DMS153 treated with DMSO at 0.1 percent for 48 hours (cell line): ENCODE data around the gene KCNJ4.

Experiments
- DNase-seq: peaks from one replicate; lab custom pipeline; 2025; ENCODE audit not compliant: unreplicated experiment; lab: John Stamatoyannopoulos, UW

KCNJ4 gene

DNA sequence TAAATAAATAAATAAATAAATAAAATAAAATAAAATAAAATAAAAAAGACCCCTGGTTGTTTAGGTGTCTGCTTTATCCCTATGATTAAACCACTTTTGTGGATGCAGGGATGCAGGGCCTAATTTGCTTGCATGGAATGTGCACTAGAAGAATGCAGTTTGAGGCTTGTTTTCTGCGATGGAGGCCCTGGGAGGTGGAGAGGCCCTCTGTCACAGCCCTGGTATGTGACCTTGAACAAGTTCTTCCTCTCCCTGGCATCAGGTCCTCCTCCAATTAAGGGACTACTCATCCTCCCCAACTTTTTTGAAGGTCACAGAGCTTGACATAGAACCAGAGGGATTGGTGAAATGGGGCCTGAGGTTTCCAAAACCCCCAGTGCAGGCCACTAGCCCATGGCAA is 22.7 kb downstream of the KCNJ4 start:
- DNase-seq = no peak

DNA sequence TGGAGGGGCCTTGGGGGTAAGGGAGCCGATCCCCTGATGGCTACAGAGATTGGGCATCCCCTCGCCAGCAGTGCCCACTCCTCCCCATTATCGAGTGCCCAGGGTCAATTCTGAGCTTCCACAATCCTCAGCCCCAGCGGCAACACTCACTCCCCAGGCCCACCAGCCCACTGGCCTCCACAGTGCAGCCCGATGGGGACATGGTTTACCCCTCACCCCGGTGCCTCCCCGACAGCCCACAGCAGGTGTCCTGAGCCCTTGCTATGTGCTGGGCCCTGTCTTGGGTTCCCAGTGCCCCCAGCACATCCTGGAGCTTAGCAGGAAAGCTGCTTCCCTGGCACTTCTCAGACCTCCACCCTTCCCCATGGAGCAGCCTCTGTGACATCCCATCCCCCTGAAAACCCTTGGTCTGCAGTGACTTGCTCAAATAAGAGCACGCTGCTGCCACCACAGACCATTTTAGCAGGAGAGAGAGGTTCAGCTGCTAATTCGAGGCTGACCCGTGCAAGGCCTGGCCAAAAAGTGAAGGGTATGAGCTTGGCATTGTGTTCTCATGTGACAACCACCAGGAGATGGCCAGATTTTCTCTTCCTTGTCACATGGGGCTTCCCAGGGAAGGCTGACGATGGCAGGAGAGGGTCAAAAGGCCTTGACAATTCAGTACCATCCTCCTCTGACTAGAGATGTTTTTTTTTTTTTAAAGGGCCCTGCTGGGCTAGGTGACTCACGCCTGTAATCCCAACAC is 23.6 kb downstream of the KCNJ4 start:
- no peak for DNase-seq

DNA sequence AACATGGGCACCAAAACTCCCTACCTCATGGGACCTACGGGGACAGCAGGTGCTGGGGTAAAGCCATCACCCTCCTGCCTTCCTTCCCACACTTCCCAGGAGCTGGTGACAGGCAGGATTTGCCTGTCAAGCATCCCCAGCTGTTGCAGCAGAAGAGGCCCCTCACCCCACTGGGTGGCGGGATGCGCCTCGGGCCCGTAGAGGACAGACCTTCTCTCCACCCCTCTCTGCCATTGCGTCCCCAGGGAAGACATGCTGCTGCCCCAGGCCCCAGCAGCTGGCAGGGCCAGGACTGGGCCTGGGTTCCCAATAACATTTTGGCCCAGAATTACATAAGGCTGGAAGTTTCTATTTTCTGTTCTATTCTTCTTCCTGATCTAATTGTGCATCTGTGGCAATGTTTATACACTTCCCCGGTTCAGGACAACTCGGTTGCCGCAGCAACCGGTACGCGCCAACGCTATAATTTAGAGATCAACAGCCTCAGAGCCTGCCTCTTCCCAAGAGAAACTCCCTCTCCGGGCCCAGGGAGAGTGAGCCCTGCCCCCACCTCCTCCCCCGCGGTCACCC is 25.4 kb downstream of the KCNJ4 start:
- no peak for DNase-seq

DNA sequence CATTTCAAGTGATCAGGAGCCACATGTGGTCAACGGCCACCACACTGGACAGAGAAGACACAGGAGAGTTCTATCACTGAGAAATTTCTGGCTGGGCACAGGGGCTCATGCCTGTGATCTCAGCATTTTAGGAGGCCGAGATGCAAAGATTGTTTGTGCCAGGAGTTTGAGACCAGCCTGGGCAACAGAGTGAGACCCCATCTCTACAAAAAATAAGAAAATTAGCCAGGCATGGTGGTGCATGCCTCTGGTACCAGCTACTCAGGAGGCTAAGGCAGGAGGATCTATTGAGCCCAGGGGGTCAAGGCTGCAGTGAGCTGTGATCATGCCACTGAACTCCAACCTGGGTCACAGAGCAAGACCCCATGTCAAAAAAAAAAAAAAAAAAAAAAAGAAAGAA is 26.3 kb downstream of the KCNJ4 start:
- no peak for DNase-seq

DNA sequence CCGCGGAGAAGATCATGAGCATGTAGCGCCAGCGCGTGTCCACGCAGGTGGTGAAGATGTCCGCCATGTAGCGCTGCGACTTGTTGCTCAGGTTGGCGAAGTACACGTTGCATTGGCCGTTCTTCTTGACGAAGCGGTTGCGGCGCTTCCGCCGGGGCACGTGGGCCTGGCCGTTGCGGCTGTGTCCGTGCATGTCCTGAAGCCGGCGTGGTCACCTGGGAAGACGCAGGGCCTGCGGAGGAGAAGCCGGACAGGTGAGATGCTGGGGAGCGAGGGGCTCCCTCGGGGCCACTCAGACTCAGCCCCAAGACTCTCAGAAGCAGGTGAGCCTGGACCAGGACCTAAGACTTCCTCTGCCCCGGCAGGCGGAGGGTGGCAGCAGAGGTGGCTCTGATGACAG is 27.1 kb downstream of the KCNJ4 start:
- DNase-seq = no peak

DNA sequence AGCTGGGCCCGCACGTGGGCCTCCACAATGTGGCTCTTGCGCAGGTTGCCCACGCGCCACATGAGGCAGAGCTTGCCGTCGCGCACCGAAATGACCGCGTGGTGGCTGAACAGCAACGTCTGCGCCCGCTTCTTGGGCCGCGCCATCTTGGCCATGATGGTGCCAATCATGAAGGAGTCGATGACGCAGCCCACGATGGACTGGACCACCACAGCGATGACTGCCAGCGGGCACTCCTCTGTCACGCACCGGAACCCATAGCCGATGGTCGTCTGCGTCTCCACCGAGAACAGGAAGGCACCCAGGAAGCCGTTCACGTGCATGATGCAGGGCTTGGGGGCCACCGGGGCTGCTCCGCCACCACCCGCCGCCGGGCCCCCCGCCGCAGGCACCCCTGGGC is 27.5 kb downstream of the KCNJ4 start:
- no peak for DNase-seq

DNA sequence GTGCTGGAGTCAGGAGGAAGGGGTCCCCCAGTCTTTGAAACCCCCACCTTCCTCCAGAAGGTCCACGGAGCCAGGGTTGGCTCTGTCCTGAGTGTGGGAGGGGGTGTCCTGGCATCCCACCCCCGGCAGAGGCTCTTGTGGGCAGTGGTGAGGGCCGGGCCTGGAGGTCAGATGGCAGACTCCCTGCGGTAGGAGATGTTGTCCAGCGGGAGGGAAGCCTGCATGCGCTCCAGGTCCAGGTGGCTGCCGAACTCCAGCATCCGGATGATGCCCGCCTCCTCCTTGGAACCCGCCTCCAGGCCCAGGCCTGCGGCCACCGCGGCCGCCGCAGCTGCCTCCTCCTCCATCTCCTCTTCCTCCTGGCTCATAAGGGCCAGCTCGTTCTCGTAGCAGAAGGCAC is 28.4 kb downstream of the KCNJ4 start:
- DNase-seq = no peak

DNA sequence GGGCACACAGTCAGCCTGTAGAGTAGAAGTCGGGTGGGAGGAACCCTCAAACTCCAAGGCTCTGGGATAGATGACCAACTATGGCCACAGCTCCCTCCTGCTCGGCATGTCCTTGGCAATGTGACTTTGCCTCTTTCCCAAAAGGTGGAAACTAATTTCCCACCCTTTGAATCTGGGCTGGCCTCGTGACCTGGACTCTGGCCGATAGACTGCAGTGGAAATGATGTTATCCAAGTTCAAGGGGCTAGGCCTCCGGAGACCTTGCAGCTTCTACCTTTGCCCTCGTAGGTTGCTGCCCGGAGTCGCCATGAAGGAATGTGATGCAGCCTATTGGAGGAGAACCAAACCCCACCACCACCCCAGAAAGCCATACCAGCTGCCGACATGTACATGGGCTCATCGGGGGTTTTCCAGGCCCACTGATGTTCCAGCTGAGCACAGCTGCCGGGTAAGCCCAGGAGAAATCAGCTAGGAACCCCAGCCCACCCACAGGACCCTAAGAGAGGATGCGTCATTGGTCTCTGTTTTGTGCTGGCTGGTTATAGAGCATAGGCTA is 30.4 kb downstream of the KCNJ4 start:
- no peak for DNase-seq

DNA sequence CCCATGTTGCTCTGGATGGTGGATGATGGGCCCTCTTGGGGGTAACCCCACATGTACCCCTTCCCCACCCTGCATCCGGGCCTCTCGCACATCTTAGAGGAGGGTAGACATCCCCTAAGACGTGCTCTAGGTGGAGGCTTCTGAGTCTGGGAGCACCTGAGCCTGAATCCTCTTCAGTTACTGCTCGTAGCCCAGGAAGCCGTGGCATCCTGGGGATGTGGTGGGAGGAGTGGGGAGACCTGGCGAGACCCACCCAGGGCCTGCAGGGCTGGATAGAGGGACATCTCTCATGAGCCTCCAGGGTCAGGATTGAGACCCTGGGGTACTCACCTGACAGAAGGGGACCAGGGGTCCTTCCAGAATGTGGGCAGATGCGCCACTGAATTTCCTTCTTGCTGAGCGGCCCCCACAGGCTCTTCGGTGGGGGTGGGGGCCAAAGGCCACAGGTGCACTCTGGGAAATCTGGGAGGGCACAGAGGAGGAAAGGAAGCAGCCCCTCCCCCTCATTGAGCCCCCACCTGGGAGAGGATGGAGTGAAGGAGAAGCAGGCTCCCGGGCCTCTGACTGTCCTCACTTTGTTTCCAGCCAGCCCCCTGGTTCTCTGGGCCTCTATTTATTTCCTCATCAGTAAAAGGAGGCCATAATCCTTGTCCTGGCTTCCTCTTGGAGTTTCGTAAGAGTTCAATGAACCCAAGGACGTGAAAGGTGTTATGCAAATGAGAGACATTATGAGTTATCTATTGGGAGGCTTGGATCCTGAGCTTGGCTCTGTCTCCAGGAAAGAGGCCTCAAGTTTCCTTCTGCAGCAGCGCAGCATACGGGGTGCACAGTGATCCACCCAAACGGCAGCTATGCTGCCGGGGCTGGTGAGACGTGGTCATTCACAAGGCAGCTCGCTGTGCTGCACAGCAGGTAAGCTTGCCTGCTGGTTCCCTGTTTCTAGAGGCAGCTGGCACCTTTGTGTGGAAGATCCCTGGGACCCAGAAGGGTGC is 31.2 kb downstream of the KCNJ4 start:
- no peak for DNase-seq

DNA sequence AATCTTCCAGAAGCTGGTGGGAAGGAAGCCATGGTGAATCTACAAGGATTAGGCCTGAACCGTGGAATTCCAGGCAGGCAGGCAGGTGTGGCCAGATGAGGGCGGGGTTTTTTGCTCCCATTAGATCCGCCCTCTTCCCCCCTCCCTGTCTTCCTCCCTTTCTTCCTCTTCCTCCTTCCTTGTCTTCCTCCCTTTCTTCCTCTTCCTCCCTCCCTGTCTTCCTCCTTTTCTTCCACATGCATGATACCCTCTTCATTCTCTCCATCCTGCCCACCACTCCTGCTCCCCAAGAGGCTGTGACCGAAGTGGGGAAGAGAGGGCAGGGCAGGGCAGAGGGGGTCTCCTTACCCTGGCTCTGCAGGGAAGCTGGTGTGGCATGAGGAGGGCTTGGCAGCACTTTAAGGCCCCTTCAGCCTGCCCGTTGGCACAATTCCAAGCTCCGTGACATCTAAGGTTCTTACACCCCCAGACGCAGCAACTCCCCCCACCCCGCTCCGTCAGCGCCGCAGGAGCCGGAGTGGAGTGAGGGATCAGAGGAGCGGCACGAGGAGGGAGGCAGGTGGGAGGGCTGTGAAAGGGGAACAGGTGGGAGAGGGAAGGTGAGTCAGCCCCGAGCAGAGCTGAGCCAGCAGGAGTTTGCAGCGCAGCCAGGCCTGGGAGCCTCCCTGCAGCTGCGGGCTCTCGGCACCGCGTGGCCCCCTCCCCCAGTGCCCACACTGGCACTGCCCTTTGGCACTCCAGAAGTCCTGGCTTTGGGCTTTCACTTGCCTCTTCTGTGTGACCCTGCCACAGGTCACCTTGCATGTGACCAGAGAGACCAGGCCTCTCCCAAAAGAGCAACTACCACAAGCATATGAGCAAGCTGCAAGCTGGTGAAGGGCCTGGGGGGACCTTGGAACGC is 32.1 kb downstream of the KCNJ4 start:
- DNase-seq = no peak

DNA sequence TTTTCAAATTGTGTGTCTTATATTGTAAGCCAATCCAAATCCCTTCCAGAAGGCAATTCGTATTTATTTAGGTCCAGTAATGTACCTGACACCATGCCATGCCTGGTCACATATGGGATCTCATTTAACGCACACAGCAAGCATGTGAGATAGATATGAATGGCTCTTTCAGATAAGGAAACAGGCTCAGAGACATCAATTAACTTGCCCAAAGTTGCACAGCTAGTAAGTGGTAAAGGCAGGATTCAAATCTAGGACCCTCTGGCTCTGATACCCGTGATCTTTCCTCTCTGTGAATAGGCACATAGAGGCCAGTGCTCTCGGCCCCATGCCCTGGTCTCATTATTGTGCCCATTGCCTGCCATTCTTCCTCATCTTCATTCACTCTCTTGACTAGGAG is 34.3 kb downstream of the KCNJ4 start:
- no peak for DNase-seq

DNA sequence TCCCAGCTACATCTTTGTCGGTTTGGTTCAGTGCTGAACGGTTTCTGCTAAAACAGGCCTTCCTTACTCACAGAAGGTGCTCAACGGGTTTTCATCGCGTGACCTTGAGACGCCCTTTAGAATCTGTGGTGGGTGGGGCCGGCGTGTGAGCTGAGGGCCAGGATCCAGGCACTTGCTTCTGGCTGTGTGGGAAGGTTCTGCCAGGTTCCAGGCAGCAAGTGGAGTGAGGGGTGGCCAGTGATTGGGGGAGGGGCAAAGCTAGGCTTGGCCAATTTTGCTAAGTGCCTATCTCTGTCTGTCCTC is 35.2 kb downstream of the KCNJ4 start:
- no peak for DNase-seq

DNA sequence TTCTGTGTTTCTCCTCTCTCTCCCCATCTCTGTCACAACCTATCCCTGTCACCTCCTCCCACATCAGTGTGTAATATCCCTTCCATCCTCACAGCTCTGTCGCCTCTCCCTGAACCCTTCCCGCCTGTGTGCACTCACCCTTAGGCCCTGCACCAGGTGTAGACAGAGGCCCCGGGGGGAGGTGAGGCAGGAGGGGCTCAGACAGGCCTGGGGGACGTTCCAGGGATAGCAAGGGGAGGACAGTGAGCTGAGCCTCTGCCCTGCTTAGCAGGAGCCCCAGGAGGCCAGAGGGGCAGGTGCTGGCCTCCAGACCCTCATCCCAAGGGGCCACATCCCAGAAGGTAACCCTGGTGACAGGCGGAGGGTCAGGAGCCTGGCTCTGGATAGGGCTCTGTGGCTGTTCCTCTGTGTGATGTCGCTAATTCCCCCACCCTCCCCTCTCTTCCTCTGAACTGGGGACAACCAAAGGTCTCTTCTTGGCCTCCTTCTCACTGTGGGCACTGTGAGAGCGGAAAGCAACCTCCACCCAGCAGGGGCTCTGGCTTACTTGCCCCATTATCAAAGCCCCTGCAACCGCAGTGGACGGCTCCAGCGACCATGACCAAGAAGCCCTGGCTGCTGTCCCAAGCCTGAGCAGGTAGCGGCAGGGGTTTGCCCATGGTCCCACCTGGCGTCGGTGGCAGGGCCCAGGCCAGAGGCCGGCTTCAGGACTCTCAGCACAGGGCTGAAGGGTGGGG is 35.7 kb downstream of the KCNJ4 start:
- DNase-seq = no peak

DNA sequence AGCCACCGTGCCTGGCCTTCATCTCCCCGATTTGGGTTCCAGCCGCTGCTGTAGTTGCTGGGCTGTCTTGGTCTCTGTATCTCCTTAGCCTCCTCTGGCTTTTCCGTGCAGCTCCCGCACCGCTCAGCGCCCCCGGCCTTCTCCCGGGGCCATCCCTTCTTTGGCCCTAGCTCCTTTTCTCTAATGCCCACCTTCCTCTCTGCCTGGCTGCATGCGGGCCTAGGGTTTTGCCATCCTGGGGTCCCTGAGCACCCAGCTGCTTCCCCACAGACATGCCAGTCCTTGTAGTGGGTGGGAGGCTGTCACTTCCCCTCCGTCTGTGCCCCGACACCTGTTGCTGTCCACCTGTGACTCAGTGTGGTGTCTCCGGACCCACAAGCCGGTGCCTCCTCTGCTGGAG is 36.4 kb downstream of the KCNJ4 start:
- no peak for DNase-seq

DNA sequence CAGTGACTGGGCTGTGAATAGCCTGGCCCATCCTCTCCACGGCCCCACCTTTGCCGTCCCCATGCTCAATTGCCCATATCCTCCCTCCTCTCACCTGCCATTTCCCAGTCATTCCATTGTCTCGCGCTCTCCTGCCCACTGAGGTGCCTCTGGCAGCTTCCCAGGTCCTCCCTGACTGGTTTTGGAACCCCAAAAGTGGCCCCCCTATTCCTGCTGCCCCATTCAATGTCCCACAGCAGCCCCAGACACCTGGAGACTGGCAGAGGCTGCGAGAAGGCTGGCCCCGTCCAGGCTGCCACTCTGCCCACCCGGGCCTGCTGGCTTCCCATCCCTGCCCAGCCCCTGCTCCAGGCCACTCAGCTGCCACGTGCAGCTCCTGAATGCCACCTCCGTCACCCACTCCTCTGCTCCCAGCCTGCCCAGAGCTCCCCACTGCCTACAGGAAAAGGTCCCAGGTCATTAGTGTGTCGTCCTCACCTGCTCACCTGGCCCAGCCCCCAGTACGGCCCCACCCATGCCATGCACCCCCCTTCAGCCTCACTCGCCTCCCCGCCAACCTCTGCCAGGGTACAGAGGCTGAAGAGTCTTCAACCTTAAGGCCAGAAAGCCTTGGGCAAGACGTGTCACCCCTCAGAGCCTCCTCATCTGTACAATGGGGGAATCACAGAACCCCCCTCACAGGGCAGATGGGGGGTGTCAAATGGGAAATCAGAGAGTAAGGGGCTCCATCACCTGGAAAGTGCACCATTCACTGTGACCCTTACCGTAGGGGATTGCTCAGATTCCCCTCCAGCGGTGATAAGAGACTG is 37.5 kb downstream of the KCNJ4 start:
- no peak for DNase-seq

DNA sequence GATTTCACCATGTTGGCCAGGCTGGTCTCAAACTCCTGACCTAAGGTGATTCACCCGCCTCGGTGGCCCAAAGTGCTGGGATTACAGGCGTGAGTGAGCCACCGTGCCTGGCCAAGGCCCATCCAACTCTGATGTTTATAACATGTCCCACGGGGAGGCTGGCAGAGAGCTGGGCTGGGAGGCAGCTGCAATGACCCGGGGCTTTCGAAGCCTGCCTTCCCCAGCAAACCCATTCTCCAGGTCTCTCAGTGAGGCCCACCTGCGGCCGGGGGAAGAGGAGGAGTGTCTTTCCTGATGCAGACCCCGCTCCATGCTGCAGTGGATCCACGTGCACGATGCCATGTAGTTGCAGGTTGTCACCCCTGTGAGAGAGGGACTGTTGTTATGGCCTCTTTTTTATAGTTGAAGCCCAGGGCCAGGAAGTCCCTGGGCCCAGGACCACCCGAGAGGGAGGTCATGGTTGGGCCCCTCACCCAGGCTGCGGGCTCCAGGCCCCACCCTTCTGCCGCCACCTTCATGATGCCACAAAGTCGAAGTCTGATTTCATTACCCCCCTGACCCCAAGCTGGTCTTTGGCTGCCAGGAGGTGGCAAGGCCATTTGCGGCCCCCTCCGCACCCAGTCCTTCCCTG is 38.3 kb downstream of the KCNJ4 start:
- DNase-seq = no peak

DNA sequence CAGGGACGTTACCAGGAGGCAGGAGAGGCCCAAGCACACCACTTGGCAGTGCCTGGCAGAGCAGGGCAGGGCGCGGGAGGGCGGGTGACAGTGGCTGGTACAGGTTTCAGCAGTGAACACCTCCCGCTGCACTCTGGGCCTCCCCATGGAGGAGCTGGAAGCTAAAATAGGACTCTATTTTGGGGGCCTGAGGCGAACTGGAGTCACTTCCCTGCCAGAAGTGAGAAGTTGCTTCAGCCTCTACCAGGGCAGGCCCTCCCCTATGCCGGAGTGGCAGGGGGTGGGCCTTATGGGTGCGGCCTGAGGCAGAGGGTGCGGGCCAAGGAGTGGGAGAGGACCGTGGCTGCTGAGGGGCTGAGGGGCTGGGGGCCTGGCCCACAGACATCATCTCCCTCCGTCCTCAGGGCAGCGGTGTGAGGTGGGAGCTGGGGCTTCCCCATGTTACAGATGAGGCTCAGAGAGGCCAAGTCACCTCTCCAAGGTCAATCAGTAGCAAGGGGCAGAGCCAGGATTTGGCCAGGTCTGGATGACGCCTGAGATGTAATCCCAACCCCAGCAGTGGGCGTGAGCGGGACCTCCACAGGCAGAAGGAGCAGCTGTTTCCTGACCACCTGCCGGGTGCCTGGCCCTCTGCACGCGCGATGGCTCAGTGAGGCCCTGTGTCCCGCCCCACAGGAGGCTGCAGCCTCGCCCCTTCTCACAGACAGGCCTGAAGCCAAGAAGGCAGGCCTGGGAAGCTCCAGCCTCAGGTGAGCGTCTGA is 39.3 kb downstream of the KCNJ4 start:
- DNase-seq = no peak

DNA sequence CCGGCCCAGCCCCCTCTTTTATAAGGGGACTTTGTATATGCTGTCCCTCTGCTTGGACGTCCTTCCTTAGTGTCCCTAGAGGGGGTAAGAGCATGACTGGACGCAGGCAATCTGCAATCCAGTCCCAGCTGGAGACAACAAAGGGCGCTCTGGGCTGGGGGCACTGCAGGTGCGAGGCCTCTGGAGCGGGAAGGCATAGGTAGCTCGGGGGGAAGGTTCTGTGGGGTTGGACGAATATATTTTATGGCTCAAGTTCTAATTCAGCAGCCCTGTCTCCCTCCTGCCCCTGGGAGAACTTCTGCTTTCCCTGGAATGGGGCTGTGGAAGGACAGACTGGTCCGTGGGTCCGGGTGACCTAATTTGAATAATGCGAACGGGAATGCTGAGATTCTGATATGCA is 40.0 kb downstream of the KCNJ4 start:
- no peak for DNase-seq
